HepG2 (cell line): ENCODE data around the gene COX14. TPM values are rescaled to one million over a fixed set of nuclear protein-coding genes. Genes with fewer than 3 reads are reported as not detected.
A peak's percentile ranks its signal among the peaks of the same experiment; 100 is the strongest.

ENCODE experiments used
- CBX2 ChIP-seq, 2 experiments: fragments of 200-600 bp in 1 of 2; sonication (generic); formaldehyde crosslinking in 1 of 2; IDR thresholded peaks; 2 replicates each; pipeline versions ENCODE4 v1.7.0 to v1.8.1; 2018 to 2022; ENCODE audit warnings: low read depth in 2 of 2, low read length in 1 of 2, mild to moderate bottlenecking in 1 of 2, missing genetic modification reagents in 1 of 2
- FOXA1 ChIP-seq, 2 experiments: fragments of 450-650 bp in 1 of 2; sonication (generic) in 1 of 2; formaldehyde crosslinking in 1 of 2; IDR thresholded peaks; 2 replicates each; pipeline versions ENCODE4 v1.4.0 to v1.6.1; 2016 to 2020; ENCODE audit warnings: missing genetic modification reagents in 1 of 2
- ISL2 ChIP-seq: sonication (generic); formaldehyde crosslinking; IDR thresholded peaks from 2 replicates; pipeline ENCODE4 v1.5.0; 2020; ENCODE audit warnings: missing genetic modification reagents
- NR3C1 ChIP-seq: sonication (generic); formaldehyde crosslinking; IDR thresholded peaks from 2 replicates; pipeline ENCODE4 v1.4.0; 2020; ENCODE audit warnings: missing genetic modification reagents
- NRL ChIP-seq: sonication (generic); formaldehyde crosslinking; IDR thresholded peaks from 2 replicates; pipeline ENCODE4 v1.5.0; 2020; ENCODE audit warnings: missing genetic modification reagents, mild to moderate bottlenecking, moderate library complexity, borderline replicate concordance
- ONECUT2 ChIP-seq: sonication (generic); formaldehyde crosslinking; IDR thresholded peaks from 2 replicates; pipeline ENCODE4 v1.4.0; 2020; ENCODE audit warnings: missing genetic modification reagents
- RFXANK ChIP-seq: IDR thresholded peaks from 2 replicates; pipeline ENCODE4 v1.6.1; 2016
- SPEN ChIP-seq: sonication (generic); formaldehyde crosslinking; IDR thresholded peaks from 2 replicates; pipeline ENCODE4 v1.5.1; 2020; ENCODE audit warnings: low read depth, mild to moderate bottlenecking, missing genetic modification reagents
- ZBTB38 ChIP-seq: sonication (generic); formaldehyde crosslinking; IDR thresholded peaks from 2 replicates; pipeline ENCODE4 v1.5.1; 2020; ENCODE audit warnings: mild to moderate bottlenecking, missing genetic modification reagents
- ZKSCAN1 ChIP-seq: fragments of 150-350 bp; IDR thresholded peaks from 2 replicates; pipeline ENCODE4 v1.6.1; 2014; ENCODE audit warnings: low read length
- ZNF446 ChIP-seq: sonication (generic); formaldehyde crosslinking; IDR thresholded peaks from 2 replicates; pipeline ENCODE4 v1.5.0; 2020; ENCODE audit warnings: mild to moderate bottlenecking, missing genetic modification reagents
- ZNF547 ChIP-seq: sonication (generic); formaldehyde crosslinking; IDR thresholded peaks from 2 replicates; pipeline ENCODE4 v1.5.1; 2020; ENCODE audit warnings: mild to moderate bottlenecking, missing genetic modification reagents
- ZNF552 ChIP-seq: sonication (generic); formaldehyde crosslinking; IDR thresholded peaks from 2 replicates; pipeline ENCODE4 v1.9.0; 2022; ENCODE audit warnings: missing genetic modification reagents, mild to moderate bottlenecking, borderline replicate concordance
- ZNF572 ChIP-seq: sonication (generic); formaldehyde crosslinking; IDR thresholded peaks from 2 replicates; pipeline ENCODE4 v1.5.1; 2020; ENCODE audit warnings: mild to moderate bottlenecking, missing genetic modification reagents
- ZNF605 ChIP-seq: sonication (generic); formaldehyde crosslinking; IDR thresholded peaks from 2 replicates; pipeline ENCODE4 v1.8.0; 2022; ENCODE audit warnings: mild to moderate bottlenecking, missing genetic modification reagents
- ZNF652 ChIP-seq: IDR thresholded peaks from 2 replicates; pipeline ENCODE4 v1.6.1; 2016; ENCODE audit warnings: low read depth, borderline replicate concordance
- ZNF746 ChIP-seq: sonication (generic); formaldehyde crosslinking; IDR thresholded peaks from 2 replicates; pipeline ENCODE4 v1.8.0; 2022; ENCODE audit warnings: mild to moderate bottlenecking, missing genetic modification reagents
- polyA plus RNA-seq, 8 experiments: library from polyadenylated mRNA; depleted of rRNA in 3 of 8; stranded (reverse) in 7 of 8; unstranded in 1 of 8; fragments of >200 nt; fragmentation: Illumina TruSeq in 4 of 8; extraction: Trizol in 4 of 8; gene quantifications; 2 replicates each; pipeline versions ENCODE4 v1.2.1 to v1.2.3, GENCODE V29; 2011 to 2016; ENCODE audit warnings: low read depth in 4 of 8, missing spikeins in 1 of 8, mixed read lengths in 1 of 8; ENCODE audit not compliant: insufficient read depth in 1 of 8
- total RNA-seq, 5 experiments: library from RNA; depleted of rRNA; stranded (reverse); fragments of >200 nt; fragmentation: Illumina TruSeq; extraction: Trizol; gene quantifications; 2 replicates each; pipeline ENCODE4 v1.2.3, GENCODE V29; 2016; ENCODE audit warnings: low read depth in 1 of 5
- TF ChIP-seq, protein P1 (sequence below): sonication (generic); formaldehyde crosslinking; IDR thresholded peaks from 2 replicates; pipeline ENCODE4 v1.8.1; 2023; ENCODE audit warnings: missing genetic modification reagents, mild to moderate bottlenecking, borderline replicate concordance
- TF ChIP-seq, protein P2 (sequence below): sonication (generic); formaldehyde crosslinking; IDR thresholded peaks from 2 replicates; pipeline ENCODE4 v1.5.1; 2020; ENCODE audit warnings: missing genetic modification reagents, mild to moderate bottlenecking, borderline replicate concordance
- TF ChIP-seq, protein P3 (sequence below), 2 experiments: sonication (generic) in 1 of 2; formaldehyde crosslinking in 1 of 2; IDR thresholded peaks; 2 replicates each; pipeline versions ENCODE4 v1.6.1 to v1.9.0; 2014 to 2022; ENCODE audit warnings: antibody characterized with exemption in 1 of 2, borderline replicate concordance in 1 of 2, inconsistent platforms in 1 of 2, low read depth in 1 of 2, missing genetic modification reagents in 1 of 2

The COX14 gene
- total and polyA plus RNA-seq, 2 of the 13 experiments (the other 11 are each of a cell fraction or from before 2014, with no cell fraction given), result 53.0 to 71.6 TPM

DNA sequence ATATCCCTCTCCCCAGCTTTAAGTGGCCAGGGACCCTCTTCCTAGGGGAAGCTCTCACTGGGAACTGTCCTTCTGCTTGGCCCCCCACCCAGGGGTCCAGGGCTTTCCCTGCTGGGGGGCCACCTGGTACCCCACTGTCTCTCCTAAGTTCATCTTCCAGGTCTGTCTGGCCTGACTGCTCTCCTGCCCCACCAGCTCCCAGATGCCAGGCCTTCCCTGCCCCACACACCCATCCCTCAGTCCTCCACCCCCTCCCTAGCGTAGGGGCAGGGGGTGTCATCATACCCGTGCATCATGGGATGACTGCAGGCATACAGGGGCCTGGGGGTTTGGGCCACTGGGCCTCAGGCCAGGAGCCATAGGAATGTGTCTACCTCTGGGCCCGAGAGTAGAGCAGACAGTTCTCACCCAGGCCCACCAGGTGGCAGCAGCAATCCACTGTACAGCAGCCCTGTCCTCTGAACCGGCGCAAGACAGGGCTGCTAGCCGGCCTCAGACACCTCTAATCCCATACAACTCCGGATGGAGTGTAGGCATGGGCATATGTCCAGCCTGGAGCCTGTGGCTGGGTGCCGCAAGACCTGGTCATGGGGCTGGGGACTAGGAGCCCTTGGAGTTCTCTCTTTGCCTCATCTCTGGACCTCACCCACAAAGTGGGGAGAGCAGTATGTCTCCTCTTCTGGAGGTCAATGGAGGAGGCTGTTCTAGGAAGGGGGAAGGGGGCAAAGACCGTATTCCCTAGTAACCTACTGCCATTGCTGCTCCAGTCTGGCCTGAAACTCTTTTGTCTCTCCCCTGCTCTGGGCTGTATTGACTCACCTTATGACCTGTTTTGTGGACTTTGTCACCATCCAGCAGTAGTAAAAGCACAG is 36.9 kb upstream of the COX14 start (continued):
- TF ChIP-seq ONECUT2 (CRISPR knock-in tag), result no peak
- TF ChIP-seq, protein P1, sequence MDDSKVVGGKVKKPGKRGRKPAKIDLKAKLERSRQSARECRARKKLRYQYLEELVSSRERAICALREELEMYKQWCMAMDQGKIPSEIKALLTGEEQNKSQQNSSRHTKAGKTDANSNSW, result no peak
- 0 out of 2 replicates have a peak, but pooled peaks have one; percentile 50 for TF ChIP-seq NRL (CRISPR knock-in tag)
- TF ChIP-seq ZNF572 (CRISPR knock-in tag), result no peak
- no peak for TF ChIP-seq ZNF746 (CRISPR knock-in tag)
- TF ChIP-seq SPEN (CRISPR knock-in tag), result no peak
- no peak for TF ChIP-seq ZKSCAN1
- no peak for TF ChIP-seq ZNF446 (CRISPR knock-in tag)
- TF ChIP-seq, protein P2, sequence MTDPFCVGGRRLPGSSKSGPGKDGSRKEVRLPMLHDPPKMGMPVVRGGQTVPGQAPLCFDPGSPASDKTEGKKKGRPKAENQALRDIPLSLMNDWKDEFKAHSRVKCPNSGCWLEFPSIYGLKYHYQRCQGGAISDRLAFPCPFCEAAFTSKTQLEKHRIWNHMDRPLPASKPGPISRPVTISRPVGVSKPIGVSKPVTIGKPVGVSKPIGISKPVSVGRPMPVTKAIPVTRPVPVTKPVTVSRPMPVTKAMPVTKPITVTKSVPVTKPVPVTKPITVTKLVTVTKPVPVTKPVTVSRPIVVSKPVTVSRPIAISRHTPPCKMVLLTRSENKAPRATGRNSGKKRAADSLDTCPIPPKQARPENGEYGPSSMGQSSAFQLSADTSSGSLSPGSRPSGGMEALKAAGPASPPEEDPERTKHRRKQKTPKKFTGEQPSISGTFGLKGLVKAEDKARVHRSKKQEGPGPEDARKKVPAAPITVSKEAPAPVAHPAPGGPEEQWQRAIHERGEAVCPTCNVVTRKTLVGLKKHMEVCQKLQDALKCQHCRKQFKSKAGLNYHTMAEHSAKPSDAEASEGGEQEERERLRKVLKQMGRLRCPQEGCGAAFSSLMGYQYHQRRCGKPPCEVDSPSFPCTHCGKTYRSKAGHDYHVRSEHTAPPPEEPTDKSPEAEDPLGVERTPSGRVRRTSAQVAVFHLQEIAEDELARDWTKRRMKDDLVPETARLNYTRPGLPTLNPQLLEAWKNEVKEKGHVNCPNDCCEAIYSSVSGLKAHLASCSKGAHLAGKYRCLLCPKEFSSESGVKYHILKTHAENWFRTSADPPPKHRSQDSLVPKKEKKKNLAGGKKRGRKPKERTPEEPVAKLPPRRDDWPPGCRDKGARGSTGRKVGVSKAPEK (CRISPR knock-in tag), result no peak
- no peak for TF ChIP-seq ZNF552
- TF ChIP-seq ZNF605, result peak; percentile 80; the same call in 1 of the 2 replicates
- TF ChIP-seq, protein P3, sequence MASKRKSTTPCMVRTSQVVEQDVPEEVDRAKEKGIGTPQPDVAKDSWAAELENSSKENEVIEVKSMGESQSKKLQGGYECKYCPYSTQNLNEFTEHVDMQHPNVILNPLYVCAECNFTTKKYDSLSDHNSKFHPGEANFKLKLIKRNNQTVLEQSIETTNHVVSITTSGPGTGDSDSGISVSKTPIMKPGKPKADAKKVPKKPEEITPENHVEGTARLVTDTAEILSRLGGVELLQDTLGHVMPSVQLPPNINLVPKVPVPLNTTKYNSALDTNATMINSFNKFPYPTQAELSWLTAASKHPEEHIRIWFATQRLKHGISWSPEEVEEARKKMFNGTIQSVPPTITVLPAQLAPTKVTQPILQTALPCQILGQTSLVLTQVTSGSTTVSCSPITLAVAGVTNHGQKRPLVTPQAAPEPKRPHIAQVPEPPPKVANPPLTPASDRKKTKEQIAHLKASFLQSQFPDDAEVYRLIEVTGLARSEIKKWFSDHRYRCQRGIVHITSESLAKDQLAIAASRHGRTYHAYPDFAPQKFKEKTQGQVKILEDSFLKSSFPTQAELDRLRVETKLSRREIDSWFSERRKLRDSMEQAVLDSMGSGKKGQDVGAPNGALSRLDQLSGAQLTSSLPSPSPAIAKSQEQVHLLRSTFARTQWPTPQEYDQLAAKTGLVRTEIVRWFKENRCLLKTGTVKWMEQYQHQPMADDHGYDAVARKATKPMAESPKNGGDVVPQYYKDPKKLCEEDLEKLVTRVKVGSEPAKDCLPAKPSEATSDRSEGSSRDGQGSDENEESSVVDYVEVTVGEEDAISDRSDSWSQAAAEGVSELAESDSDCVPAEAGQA (IDR thresholded peaks at IDR 0.05; ENCODE audit: low read depth), result no peak
- TF ChIP-seq, protein P3 (CRISPR knock-in tag; IDR thresholded peaks at IDR 0.05; ENCODE audit: borderline replicate concordance), result no peak
- no peak for TF ChIP-seq CBX2 (IDR thresholded peaks at IDR 0.05; ENCODE audit: low read depth, low read length)
- no peak for TF ChIP-seq CBX2 (CRISPR knock-in tag; IDR thresholded peaks at IDR 0.05; ENCODE audit: low read depth)
- TF ChIP-seq ZBTB38 (CRISPR knock-in tag), result no peak
- no peak for TF ChIP-seq ZNF547 (CRISPR knock-in tag)
- peak; percentile 27; the same call in 1 of the 2 replicates for TF ChIP-seq RFXANK
- TF ChIP-seq ISL2, result no peak
- TF ChIP-seq ZNF652, result no peak
- TF ChIP-seq NR3C1 (CRISPR knock-in tag), result no peak
- no peak for TF ChIP-seq FOXA1 (IDR thresholded peaks at IDR 0.05)
- no peak for TF ChIP-seq FOXA1 (CRISPR knock-in tag; IDR thresholded peaks at IDR 0.05)
